Left lung (tissue), 10 donors: ENCODE measurements around the gene SGK2. TPM values are rescaled to one million over a fixed set of nuclear protein-coding genes. Genes with fewer than 3 reads are reported as not detected.

Source experiments
- ATAC-seq: fragments of 200-7000 bp; cut with Tn5 transposase; one replicate; pipeline ENCODE4 v1.9.1; 2020; ENCODE audit warnings: moderate library complexity
- DNase-seq, 4 donors: peaks; one replicate each; pipeline ENCODE4 v3.0.0-alpha.2; 2013 to 2020
- H3K27ac ChIP-seq, 2 donors: fragments of 200-600 bp; sonication (generic) in 1 of 2; one replicate each; pipeline versions ENCODE4 v1.5.0 to v1.8.0; 2020 to 2021
- H3K27me3 ChIP-seq, 2 donors: fragments of 200-600 bp; sonication (generic) in 1 of 2; one replicate each; pipeline versions ENCODE4 v1.5.0 to v1.8.0; 2020 to 2021
- H3K36me3 ChIP-seq, 2 donors: fragments of 200-600 bp; sonication (generic) in 1 of 2; one replicate each; pipeline versions ENCODE4 v1.5.0 to v1.8.0; 2020 to 2021
- H3K4me1 ChIP-seq, 2 donors: fragments of 200-600 bp; one replicate each; pipeline ENCODE4 v1.8.0; 2021
- H3K4me3 ChIP-seq, 2 donors: fragments of 200-600 bp; sonication (generic) in 1 of 2; one replicate each; pipeline versions ENCODE4 v1.5.0 to v1.8.0; 2020 to 2021; ENCODE audit warnings: mild to moderate bottlenecking in 1 of 2
- H3K9me3 ChIP-seq, 2 donors: fragments of 200-600 bp; sonication (generic) in 1 of 2; one replicate each; pipeline versions ENCODE4 v1.5.0 to v1.8.0; 2020 to 2021
- intact Hi-C, 2 donors: fragments of 100-400 bp; cut with DNase I; formaldehyde crosslinking; loops; one replicate each; pipeline versions ENCODE4 v1.11.2 to v1.14.2; 2022
- polyA plus RNA-seq, 6 donors: library from polyadenylated mRNA; unstranded; fragments of 120-200 nt; gene quantifications; one replicate each; pipeline ENCODE4 v1.2.1, GENCODE V29; 2013; ENCODE audit not compliant: insufficient read length in 6 of 6
- total RNA-seq, 2 donors: library from RNA; stranded (reverse); fragmentation: NEBNext Ultra II Directional; extraction: Animal tissue kit (Norgen Biotek cat#: 25700); gene quantifications; one replicate each; pipeline ENCODE4 v1.2.1, GENCODE V29; 2021
- TF ChIP-seq, protein P1 (sequence below), 2 donors: fragments of 200-600 bp; sonication (generic) in 1 of 2; IDR thresholded peaks; one replicate each; pipeline versions ENCODE4 v1.5.0 to v1.8.0; 2021; ENCODE audit warnings: antibody characterized with exemption in 2 of 2
- donor health status: DM: no; HTN: yes; CAD: no.
- donor health status: DM: no; HTN: no; CAD: no.

SGK2 gene
- total and polyA plus RNA-seq, 8 donors: 0.39 to 13.2 (median 10.4) TPM

DNA sequence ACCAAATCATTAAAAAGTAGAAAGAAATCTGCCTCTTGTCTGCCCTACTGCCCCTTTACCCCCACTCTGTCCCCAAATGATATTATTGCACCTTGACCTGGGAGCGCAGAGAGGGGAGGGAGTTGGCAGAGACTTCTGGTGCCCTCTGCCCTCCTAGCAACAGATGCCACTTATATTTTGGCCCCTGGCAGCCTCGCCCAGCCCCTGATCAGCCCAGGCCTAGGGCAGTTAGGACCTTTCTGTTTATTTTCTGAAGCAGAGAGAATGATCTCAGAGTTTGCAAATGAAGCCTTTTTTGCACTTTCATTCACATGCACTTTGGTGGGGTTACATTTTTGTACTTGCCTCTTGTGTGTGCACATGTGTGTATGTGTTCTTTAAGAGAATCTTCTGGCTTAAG, 8.4 kb upstream of the SGK2 start:
- H3K27me3 ChIP-seq: no peaks in the 10 kb centered on the region
- no peak for DNase-seq
- no peaks in the 10 kb centered on the region for H3K4me1 ChIP-seq
- peaks cover 0 to 5% of the 10 kb centered on the region in 2 donors for H3K9me3 ChIP-seq
- intact Hi-C loops: no loop called here
- no peaks in the 10 kb centered on the region for H3K36me3 ChIP-seq
- no peak for ATAC-seq
- TF ChIP-seq, protein P1, sequence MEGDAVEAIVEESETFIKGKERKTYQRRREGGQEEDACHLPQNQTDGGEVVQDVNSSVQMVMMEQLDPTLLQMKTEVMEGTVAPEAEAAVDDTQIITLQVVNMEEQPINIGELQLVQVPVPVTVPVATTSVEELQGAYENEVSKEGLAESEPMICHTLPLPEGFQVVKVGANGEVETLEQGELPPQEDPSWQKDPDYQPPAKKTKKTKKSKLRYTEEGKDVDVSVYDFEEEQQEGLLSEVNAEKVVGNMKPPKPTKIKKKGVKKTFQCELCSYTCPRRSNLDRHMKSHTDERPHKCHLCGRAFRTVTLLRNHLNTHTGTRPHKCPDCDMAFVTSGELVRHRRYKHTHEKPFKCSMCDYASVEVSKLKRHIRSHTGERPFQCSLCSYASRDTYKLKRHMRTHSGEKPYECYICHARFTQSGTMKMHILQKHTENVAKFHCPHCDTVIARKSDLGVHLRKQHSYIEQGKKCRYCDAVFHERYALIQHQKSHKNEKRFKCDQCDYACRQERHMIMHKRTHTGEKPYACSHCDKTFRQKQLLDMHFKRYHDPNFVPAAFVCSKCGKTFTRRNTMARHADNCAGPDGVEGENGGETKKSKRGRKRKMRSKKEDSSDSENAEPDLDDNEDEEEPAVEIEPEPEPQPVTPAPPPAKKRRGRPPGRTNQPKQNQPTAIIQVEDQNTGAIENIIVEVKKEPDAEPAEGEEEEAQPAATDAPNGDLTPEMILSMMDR (IDR thresholded peaks at IDR 0.05): no peak
- H3K4me3 ChIP-seq: no peak overlapping the region
- no peak overlapping the region for H3K27ac ChIP-seq

DNA sequence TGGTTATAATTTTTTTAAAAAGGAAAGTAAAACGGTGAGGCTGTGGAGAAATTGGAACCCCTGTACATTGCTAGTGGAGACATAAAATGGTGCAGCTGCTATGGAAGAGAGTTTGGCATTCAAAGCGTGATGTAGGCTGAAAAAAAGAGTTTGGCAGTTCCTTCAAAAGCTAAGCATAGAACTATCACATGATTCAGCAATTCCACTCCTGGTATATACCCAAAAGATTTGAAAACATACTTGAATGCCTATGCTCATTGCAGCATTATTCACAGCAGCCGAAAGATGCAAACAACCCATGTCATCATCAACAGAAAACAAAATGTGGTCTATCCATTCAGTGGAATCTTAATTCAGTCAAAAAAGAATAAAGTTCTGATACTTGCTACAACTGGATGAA, 4.5 kb upstream of the SGK2 start:
- DNase-seq (no peak), ATAC-seq (no peak)
- Histone ChIP-seq H3K27me3 (no peaks in the 10 kb centered on the region), H3K27ac (no peak overlapping the region), H3K4me3 (no peak overlapping the region), H3K4me1 (peaks cover 0 to 6% of the 10 kb centered on the region in 2 donors), H3K36me3 (no peaks in the 10 kb centered on the region), H3K9me3 (no peaks in the 10 kb centered on the region)
- TF ChIP-seq, protein P1 (IDR thresholded peaks at IDR 0.05): no peak
- intact Hi-C loops: no loop called here

DNA sequence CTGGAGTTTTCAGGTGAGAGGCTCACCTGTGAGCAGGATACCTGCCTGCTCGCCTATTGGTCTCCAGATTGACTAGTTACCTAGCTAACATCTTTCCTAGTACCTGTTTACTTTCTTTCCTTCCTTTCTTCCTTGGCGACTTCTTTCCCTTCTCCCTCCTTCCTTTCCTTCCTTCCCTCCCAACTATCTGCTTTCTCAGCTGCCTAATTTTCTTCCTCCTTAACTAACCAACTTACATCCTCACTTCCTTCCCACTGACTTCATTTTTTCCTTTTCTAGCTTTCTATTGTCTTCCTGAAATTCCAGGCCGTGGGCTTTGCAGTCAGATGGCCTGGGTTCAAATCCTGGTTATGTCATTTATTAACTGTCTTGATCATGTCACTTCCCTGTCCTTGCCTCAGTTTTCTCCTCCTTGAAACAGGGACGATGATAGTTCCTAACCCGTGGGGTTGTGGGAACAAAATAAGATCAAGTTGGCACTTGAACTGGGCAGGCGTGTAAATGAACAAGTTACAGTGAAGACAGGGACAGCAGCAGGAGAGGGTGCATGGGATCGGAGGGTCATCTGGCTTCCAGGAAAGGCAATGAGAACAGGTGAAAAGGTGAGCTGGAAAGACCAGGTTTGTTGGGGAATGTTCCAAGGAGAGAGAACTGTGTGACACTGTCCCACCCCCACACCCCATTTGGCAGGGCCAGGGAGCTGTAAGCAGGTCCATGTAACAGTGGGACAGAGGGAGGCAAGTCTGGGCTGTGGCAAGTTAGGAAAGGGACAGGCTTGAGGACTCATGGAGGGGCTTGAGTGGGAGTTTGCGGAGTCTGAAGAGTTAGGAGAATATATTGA, 540 bp downstream of the SGK2 start:
- H3K4me3 ChIP-seq: no peak overlapping the region

DNA sequence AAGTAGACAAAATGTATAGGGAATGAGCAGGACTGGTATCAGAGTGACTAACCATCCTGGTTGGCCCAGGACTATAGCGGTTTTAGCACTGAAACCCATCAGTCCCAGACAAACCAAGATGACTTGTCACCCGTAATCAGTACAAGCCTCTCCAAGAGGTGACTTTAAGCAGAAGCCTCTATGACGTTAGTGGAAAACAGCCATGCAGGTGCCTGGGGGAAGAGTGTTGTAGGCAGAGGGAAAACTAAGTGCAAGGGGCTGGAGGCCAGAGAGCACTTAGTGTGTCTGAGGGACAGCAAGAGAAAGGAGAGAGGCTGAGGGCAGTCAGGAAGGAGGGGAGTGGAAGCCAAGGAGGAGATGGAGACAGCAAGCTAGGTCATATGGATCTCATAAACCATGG, 2.1 kb downstream of the SGK2 start:
- DNase-seq: no peak
- H3K27me3 ChIP-seq: no peaks in the 10 kb centered on the region
- TF ChIP-seq, protein P1 (IDR thresholded peaks at IDR 0.05): no peak
- no peak for ATAC-seq
- H3K4me3 ChIP-seq: no peak overlapping the region
- intact Hi-C loops: no loop called here
- H3K36me3 ChIP-seq: no peaks in the 10 kb centered on the region
- H3K27ac ChIP-seq: no peak overlapping the region
- H3K9me3 ChIP-seq: no peaks in the 10 kb centered on the region
- H3K4me1 ChIP-seq: peaks cover 0 to 6% of the 10 kb centered on the region in 2 donors

More for the DNA sequence above, 540 bp downstream of the SGK2 start:
- peaks cover 0 to 6% of the 10 kb centered on the region in 2 donors for H3K4me1 ChIP-seq
- DNase-seq (no peak), ATAC-seq (no peak)
- intact Hi-C loops: no loop called here
- H3K27me3 ChIP-seq: no peaks in the 10 kb centered on the region
- TF ChIP-seq, protein P1 (IDR thresholded peaks at IDR 0.05): no peak
- H3K9me3 ChIP-seq: no peaks in the 10 kb centered on the region
- H3K36me3 ChIP-seq: no peaks in the 10 kb centered on the region
- no peak overlapping the region for H3K27ac ChIP-seq

DNA sequence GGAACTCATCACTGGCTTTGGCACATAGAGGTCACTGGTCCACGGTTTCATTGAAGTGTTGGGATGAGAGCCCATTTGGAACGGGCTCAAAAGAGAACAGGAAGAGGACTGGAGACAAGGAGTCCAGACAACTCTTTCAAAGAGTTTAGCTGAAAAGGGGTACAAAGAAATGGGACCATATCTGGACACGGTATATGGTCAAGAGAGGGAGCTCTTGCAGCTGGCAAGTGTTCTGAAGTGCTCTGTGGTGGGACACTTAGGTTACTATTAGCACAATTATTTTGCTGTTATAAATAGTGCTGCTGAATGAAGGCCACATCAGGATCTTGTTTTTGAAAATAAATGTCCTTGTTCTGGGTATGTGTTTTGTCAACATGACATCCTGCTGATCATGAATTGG, 4.6 kb downstream of the SGK2 start:
- DNase-seq: no peak
- intact Hi-C loops: no loop called here

More for the DNA sequence above, 4.6 kb downstream of the SGK2 start:
- TF ChIP-seq, protein P1 (IDR thresholded peaks at IDR 0.05): no peak
- no peak for ATAC-seq
- Histone ChIP-seq H3K4me1 (no peaks in the 10 kb centered on the region), H3K27me3 (no peaks in the 10 kb centered on the region), H3K36me3 (no peaks in the 10 kb centered on the region), H3K27ac (no peak overlapping the region), H3K4me3 (no peak overlapping the region), H3K9me3 (no peaks in the 10 kb centered on the region)
